GM12891 (cell line): ENCODE measurements around the gene GRID2IP.

Source experiments
- PAX5 ChIP-seq: IDR thresholded peaks from 2 replicates; pipeline ENCODE4 v1.6.1; 2011; ENCODE audit warnings: low read length, moderate library complexity, mild to moderate bottlenecking; ENCODE audit not compliant: insufficient read depth, severe bottlenecking
- POLR2A ChIP-seq: IDR thresholded peaks from 2 replicates; pipeline ENCODE4 v1.6.1; 2011; ENCODE audit warnings: low read depth, low read length, control low read depth
- POLR2AphosphoS5 ChIP-seq: IDR thresholded peaks from 2 replicates; pipeline ENCODE4 v1.6.1; 2011; ENCODE audit warnings: low read depth, low read length, control low read depth
- POU2F2 ChIP-seq: IDR thresholded peaks from 2 replicates; pipeline ENCODE4 v1.6.1; 2011; ENCODE audit warnings: low read depth, mild to moderate bottlenecking, control low read depth, low read length, moderate library complexity
- SPI1 ChIP-seq: IDR thresholded peaks from 2 replicates; pipeline ENCODE4 v1.6.1; 2011; ENCODE audit warnings: low read depth, low read length, control low read depth
- TAF1 ChIP-seq: IDR thresholded peaks from 2 replicates; pipeline ENCODE4 v1.6.1; 2011; ENCODE audit warnings: low read depth, low read length, control low read depth

GRCh38 chr7:6482743-6483119 is 68.5 kb downstream of the GRID2IP start:
- TF ChIP-seq TAF1 = no peak
- TF ChIP-seq POLR2A = no peak
- TF ChIP-seq SPI1 = no peak
- TF ChIP-seq POLR2AphosphoS5 = no peak
- no peak for TF ChIP-seq PAX5
- TF ChIP-seq POU2F2 = no peak
